Osteocyte (in vitro differentiated cells): ENCODE data around the gene FLVCR2. TPM values are rescaled to one million over a fixed set of nuclear protein-coding genes. Genes with fewer than 3 reads are reported as not detected.
A peak's percentile ranks its signal among the peaks of the same experiment; 100 is the strongest.

Experiments
- DNase-seq: peaks from one replicate; pipeline ENCODE4 v3.0.0; 2021; ENCODE audit warnings: mixed read lengths; ENCODE audit not compliant: unreplicated experiment; ENCODE audit errors: extremely low spot score
- H3K27ac Mint-ChIP-seq: one replicate; pipeline ENCODE4 v1.8.0; 2021; ENCODE audit warnings: mild to moderate bottlenecking, mixed read lengths; ENCODE audit not compliant: unreplicated experiment
- H3K27me3 Mint-ChIP-seq: one replicate; pipeline ENCODE4 v1.8.0; 2021; ENCODE audit warnings: mixed read lengths; ENCODE audit not compliant: unreplicated experiment
- H3K36me3 Mint-ChIP-seq: one replicate; pipeline ENCODE4 v1.8.0; 2021; ENCODE audit warnings: mixed read lengths; ENCODE audit not compliant: unreplicated experiment
- H3K4me1 Mint-ChIP-seq: one replicate; pipeline ENCODE4 v1.8.0; 2021; ENCODE audit warnings: mixed read lengths; ENCODE audit not compliant: unreplicated experiment
- H3K4me3 Mint-ChIP-seq: one replicate; pipeline ENCODE4 v1.8.0; 2021; ENCODE audit warnings: mild to moderate bottlenecking, moderate library complexity, mixed read lengths; ENCODE audit not compliant: unreplicated experiment
- H3K9me3 Mint-ChIP-seq: one replicate; pipeline ENCODE4 v1.8.0; 2021; ENCODE audit warnings: mixed read lengths; ENCODE audit not compliant: unreplicated experiment
- total RNA-seq: library from RNA; stranded (reverse); gene quantifications from 2 replicates; pipeline ENCODE4 v1.2.1, GENCODE V29; 2021
- TF ChIP-seq, protein P1 (sequence below): fragments of 200-600 bp; sonication (generic); IDR thresholded peaks from 2 replicates; pipeline ENCODE4 v1.5.0; 2021; ENCODE audit warnings: antibody characterized with exemption, mild to moderate bottlenecking, moderate library complexity

FLVCR2 gene
- total RNA-seq, 1 donor from 2014 or later, result 0.94 TPM

DNA sequence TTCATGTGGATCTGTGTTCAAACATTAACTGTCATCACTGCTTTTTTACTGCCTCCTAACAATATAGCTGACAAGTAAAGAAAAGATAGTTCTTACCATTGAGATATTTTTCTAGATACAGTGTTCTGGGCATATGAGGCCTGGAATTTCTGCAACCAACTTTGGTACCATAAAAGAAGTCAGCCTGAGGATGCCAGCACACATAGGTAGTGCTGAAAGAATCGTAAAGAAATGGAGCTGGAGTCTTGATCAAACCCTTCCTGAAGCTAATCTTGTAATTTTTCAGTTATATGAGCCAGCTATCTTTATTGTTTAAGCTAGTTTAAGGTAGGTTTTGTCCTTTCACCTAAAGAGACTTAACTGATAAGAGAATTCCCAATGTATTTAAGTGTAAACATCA is 70.9 kb downstream of the FLVCR2 start:
- TF ChIP-seq, protein P1, sequence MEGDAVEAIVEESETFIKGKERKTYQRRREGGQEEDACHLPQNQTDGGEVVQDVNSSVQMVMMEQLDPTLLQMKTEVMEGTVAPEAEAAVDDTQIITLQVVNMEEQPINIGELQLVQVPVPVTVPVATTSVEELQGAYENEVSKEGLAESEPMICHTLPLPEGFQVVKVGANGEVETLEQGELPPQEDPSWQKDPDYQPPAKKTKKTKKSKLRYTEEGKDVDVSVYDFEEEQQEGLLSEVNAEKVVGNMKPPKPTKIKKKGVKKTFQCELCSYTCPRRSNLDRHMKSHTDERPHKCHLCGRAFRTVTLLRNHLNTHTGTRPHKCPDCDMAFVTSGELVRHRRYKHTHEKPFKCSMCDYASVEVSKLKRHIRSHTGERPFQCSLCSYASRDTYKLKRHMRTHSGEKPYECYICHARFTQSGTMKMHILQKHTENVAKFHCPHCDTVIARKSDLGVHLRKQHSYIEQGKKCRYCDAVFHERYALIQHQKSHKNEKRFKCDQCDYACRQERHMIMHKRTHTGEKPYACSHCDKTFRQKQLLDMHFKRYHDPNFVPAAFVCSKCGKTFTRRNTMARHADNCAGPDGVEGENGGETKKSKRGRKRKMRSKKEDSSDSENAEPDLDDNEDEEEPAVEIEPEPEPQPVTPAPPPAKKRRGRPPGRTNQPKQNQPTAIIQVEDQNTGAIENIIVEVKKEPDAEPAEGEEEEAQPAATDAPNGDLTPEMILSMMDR, result no peak
- Mint-ChIP-seq H3K36me3 (peaks cover 26% of the 10 kb centered on the region), H3K4me3 (no peak overlapping the region), H3K27ac (peak overlapping the region; percentile 83), H3K27me3 (no peaks in the 10 kb centered on the region), H3K9me3 (no peaks in the 10 kb centered on the region), H3K4me1 (peaks cover 46% of the 10 kb centered on the region)
- no peak for DNase-seq

DNA sequence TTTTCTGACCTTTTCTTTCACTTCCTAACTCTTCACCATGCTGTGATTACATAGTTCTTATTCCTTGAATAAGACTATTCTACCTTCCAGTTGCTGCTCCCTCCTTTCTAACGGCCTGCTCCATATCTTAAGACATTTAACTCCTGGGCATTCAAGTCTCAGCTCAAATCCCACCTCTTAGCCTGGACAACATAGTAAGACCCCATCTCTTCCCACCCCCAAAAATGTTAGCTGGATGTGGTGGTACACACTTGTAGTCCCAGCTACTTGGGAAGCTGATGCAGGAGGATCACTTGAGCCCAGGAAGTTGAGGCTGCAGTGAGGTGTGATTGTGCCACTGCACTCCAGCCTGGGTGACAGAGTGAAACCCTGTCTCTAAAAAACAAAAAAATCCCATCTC is 71.4 kb downstream of the FLVCR2 start:
- Mint-ChIP-seq H3K27ac (peak overlapping the region; percentile 83), H3K36me3 (peaks cover 27% of the 10 kb centered on the region), H3K4me1 (peaks cover 46% of the 10 kb centered on the region), H3K4me3 (no peak overlapping the region), H3K27me3 (no peaks in the 10 kb centered on the region), H3K9me3 (no peaks in the 10 kb centered on the region)
- DNase-seq, result no peak
- TF ChIP-seq, protein P1, result no peak

DNA sequence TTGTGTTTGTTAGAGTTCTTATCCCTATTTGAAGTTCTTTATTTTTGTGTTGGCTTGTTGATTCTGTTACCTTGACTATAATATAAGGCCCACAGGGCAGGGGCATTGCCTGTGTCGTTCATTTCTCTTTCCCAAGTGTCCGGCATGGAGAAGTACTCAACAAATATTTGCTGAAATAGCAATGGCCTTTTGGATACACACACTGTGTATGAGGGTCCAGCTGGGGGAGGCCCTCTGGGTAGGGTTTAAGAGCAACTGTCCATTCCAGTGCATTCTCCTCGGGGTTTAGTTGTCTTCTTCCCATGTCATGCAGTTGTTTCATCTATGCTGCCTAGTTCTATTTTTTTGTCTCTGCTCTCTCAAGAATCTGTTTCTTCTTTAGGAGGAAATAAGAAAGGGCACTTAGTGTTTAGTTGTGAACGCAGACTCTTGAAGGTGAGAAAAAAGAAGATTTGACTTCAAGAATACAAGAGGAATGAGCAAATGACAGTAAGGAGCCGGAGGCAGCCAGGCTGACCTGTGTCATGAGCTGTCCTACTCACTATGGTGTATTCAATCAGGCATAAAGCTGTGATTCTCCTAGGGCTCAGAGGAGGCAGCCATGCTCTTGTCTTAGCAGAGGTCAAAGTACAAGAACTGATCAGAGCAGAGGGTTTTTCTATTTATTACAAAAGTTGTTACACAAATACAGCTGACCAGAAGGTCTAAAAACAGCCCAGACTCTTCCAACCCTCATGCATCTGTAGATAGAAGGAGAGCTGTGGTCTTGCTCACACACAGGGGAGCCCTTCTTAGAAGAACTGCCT is 72.0 kb downstream of the FLVCR2 start:
- H3K27ac Mint-ChIP-seq, result peak overlapping the region; percentile 83
- H3K9me3 Mint-ChIP-seq, result no peaks in the 10 kb centered on the region
- DNase-seq, result peak; percentile 44
- TF ChIP-seq, protein P1, result no peak
- H3K36me3 Mint-ChIP-seq, result peaks cover 28% of the 10 kb centered on the region
- no peak overlapping the region for H3K4me3 Mint-ChIP-seq
- peaks cover 46% of the 10 kb centered on the region for H3K4me1 Mint-ChIP-seq
- H3K27me3 Mint-ChIP-seq, result no peaks in the 10 kb centered on the region

DNA sequence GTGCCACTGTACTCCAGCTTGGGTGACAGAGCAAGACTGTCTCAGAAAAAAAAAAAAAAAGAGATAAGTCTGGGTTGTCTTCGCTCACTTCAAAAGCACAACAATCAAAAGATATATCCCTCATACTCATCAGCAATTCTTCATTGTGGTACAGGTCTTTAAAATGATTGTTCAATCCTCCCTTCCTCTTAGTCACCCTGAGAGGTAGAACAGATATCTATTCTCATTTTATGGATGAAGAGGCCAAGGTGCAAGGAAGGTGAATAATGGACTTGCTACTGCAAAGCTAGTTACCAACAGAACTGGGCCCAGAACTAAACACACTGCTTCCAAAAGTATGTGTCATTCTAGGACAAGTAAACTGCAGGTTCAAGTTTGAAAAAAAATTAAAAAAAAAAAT is 75.1 kb downstream of the FLVCR2 start:
- Mint-ChIP-seq H3K27me3 (no peaks in the 10 kb centered on the region), H3K36me3 (peaks cover 33% of the 10 kb centered on the region), H3K4me1 (peaks cover 18% of the 10 kb centered on the region), H3K27ac (no peak overlapping the region), H3K9me3 (no peaks in the 10 kb centered on the region), H3K4me3 (no peak overlapping the region)
- TF ChIP-seq, protein P1, result no peak
- no peak for DNase-seq

DNA sequence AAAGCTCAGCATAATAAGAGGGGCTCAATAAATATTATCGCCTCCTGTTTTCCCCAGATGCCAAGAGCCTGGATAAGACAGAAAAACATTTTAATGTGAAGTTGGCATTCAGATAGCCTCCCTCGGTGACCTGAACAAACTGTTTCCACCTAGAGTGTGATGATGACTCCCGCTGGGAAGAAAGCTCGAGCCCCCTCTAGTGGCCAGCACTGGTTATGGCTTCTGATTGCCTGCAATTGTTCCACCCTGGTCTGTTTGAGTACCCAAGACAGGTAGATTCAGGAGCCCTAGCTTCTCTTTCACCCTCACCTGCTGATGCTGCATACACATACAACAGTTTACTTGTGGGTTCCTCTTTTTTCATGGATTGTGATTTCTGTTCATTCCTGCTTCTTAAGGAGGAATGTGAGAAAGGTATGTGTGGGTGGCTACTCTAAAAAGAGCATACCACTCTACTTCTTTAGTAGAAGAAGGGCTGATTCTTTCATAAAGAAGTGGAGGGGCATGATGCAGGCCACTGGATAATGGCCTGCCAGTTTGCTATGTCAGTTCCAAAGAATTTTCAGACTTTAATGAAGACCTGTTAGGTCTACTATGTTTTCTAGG is 75.8 kb downstream of the FLVCR2 start:
- H3K9me3 Mint-ChIP-seq, result no peaks in the 10 kb centered on the region
- TF ChIP-seq, protein P1, result peak; percentile 96
- peak; percentile 91 for DNase-seq
- H3K27ac Mint-ChIP-seq, result no peak overlapping the region
- peaks cover 33% of the 10 kb centered on the region for H3K36me3 Mint-ChIP-seq
- peaks cover 11% of the 10 kb centered on the region for H3K4me1 Mint-ChIP-seq
- H3K27me3 Mint-ChIP-seq, result no peaks in the 10 kb centered on the region
- no peak overlapping the region for H3K4me3 Mint-ChIP-seq
